Right lobe of liver (tissue), 6 donors: Measurements from ENCODE around the gene KRT76. TPM values are rescaled to one million over a fixed set of nuclear protein-coding genes. Genes with fewer than 3 reads are reported as not detected.

Source experiments
- ATAC-seq, 4 donors: fragments of 200-7000 bp; cut with Tn5 transposase; one replicate each; pipeline ENCODE4 v1.9.1; 2020; ENCODE audit warnings: mild to moderate bottlenecking in 4 of 4, moderate library complexity in 4 of 4
- DNase-seq, 3 donors: peaks; one replicate each; pipeline ENCODE4 v3.0.0-alpha.2; 2020
- H3K27ac ChIP-seq, 3 donors: fragments of 200-600 bp; one replicate each; pipeline ENCODE4 v1.8.0; 2022
- H3K27me3 ChIP-seq, 2 donors: fragments of 200-600 bp; one replicate each; pipeline ENCODE4 v1.8.0; 2022
- H3K36me3 ChIP-seq, 4 donors: fragments of 200-600 bp; sonication (generic) in 1 of 4; one replicate each; pipeline versions ENCODE4 v1.5.1 to v1.8.0; 2017 to 2022; ENCODE audit warnings: control low read depth in 1 of 4
- H3K4me1 ChIP-seq, 4 donors: fragments of 200-600 bp; sonication (generic) in 1 of 4; one replicate each; pipeline versions ENCODE4 v1.5.1 to v1.8.0; 2017 to 2022; ENCODE audit warnings: control low read depth in 1 of 4
- H3K4me3 ChIP-seq, 3 donors: fragments of 200-600 bp; one replicate each; pipeline ENCODE4 v1.8.0; 2022
- H3K9me3 ChIP-seq, 4 donors: fragments of 200-600 bp; sonication (generic) in 1 of 4; one replicate each; pipeline versions ENCODE4 v1.5.1 to v1.8.0; 2017 to 2022; ENCODE audit warnings: control low read depth in 1 of 4
- POLR2A ChIP-seq: fragments of 450-650 bp; IDR thresholded peaks from one replicate; pipeline ENCODE4 v1.6.1; 2017; ENCODE audit warnings: antibody characterized with exemption, mild to moderate bottlenecking
- WGBS: methylation state at CpG from one replicate; pipeline ENCODE4 v1.1.6; 2018; ENCODE audit warnings: low coverage, low lambda C conversion rate; ENCODE audit not compliant: insufficient coverage; ENCODE audit errors: missing lambda C conversion rate; 5-methylcytosine and 5-hydroxymethylcytosine counted together
- intact Hi-C, 2 donors: fragments of 100-400 bp; cut with DNase I; formaldehyde crosslinking; loops; one replicate each; pipeline versions ENCODE4 v1.11.2 to v1.14.1; 2022
- total RNA-seq, 6 experiments: library from RNA; depleted of rRNA in 2 of 6; stranded (reverse); fragments of >200 nt in 2 of 6; fragmentation: NEBNext Ultra II Directional in 3 of 6; extraction: Animal tissue kit (Norgen Biotek cat#: 25700) in 3 of 6; gene quantifications; one replicate each; pipeline versions ENCODE4 v1.1.0 to v1.2.4, GENCODE V29; 2016 to 2023
- TF ChIP-seq, protein P1 (sequence below), 4 donors: fragments of 200-600 bp in 3 of 4; fragments of 450-650 bp in 1 of 4; IDR thresholded peaks; one replicate each; pipeline versions ENCODE4 v1.5.1 to v1.8.0; 2016 to 2022; ENCODE audit warnings: antibody characterized with exemption in 4 of 4, mild to moderate bottlenecking in 2 of 4
- donor health status: DM: no; HTN: yes; CAD: no.
- donor health status: DM: no; HTN: no; CAD: no.
- donor health status: DM: no; HTN: no; CAD: no.
- donor health status: DM: no; HTN: yes; CAD: no.
- donor health status: DM: no; HTN: yes; CAD: no.

Gene KRT76
- total RNA-seq, 6 experiments from 2014 or later = not detected

- H3K27ac ChIP-seq = no peak overlapping the region
- 73% methylated on average over 2 of the region's 6 CpGs for WGBS
- H3K9me3 ChIP-seq = no peaks in the 10 kb centered on the region
- no peaks in the 10 kb centered on the region for H3K27me3 ChIP-seq
- intact Hi-C loops = no loop called here
- H3K36me3 ChIP-seq = no peaks in the 10 kb centered on the region
- H3K4me3 ChIP-seq = no peak overlapping the region
- ATAC-seq (no peak), DNase-seq (no peak)
- TF ChIP-seq, protein P1, sequence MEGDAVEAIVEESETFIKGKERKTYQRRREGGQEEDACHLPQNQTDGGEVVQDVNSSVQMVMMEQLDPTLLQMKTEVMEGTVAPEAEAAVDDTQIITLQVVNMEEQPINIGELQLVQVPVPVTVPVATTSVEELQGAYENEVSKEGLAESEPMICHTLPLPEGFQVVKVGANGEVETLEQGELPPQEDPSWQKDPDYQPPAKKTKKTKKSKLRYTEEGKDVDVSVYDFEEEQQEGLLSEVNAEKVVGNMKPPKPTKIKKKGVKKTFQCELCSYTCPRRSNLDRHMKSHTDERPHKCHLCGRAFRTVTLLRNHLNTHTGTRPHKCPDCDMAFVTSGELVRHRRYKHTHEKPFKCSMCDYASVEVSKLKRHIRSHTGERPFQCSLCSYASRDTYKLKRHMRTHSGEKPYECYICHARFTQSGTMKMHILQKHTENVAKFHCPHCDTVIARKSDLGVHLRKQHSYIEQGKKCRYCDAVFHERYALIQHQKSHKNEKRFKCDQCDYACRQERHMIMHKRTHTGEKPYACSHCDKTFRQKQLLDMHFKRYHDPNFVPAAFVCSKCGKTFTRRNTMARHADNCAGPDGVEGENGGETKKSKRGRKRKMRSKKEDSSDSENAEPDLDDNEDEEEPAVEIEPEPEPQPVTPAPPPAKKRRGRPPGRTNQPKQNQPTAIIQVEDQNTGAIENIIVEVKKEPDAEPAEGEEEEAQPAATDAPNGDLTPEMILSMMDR (IDR thresholded peaks at IDR 0.05) = no peak
- TF ChIP-seq POLR2A = no peak
- no peaks in the 10 kb centered on the region for H3K4me1 ChIP-seq
These were observed 6.1 kb downstream of the KRT76 start for GRCh38 chr12:52771088-52771487.

- Histone ChIP-seq H3K36me3 (no peaks in the 10 kb centered on the region), H3K4me3 (no peak overlapping the region), H3K27me3 (no peaks in the 10 kb centered on the region), H3K9me3 (no peaks in the 10 kb centered on the region), H3K4me1 (no peaks in the 10 kb centered on the region), H3K27ac (no peak overlapping the region)
- intact Hi-C loops = no loop called here
- TF ChIP-seq, protein P1 (IDR thresholded peaks at IDR 0.05) = no peak
- TF ChIP-seq POLR2A = no peak
- ATAC-seq = no peak
- no peak for DNase-seq
These were observed 7.2 kb downstream of the KRT76 start for GRCh38 chr12:52769946-52770345.

DNA sequence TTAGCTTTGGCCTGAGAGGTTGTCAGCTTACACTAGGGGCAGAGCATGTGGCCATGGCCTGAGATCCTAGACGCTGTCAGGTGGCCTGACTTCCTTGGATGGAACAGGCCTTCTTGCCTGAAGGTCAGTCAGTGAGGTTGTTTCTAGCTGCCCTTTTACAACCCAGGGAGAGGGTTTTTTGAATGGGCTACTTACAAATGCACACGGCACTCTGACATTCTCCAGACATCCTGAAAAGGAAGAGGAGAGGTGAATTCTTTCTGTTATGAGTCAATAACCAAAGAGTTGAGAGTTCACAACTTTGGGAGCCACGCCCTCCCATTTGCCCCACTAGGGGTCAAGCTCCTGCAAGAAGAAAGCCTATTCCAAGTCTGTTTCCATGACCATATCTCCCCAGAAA lies 7.8 kb downstream of the KRT76 start:
- ATAC-seq (no peak), DNase-seq (no peak)
- Histone ChIP-seq H3K27me3 (no peaks in the 10 kb centered on the region), H3K36me3 (no peaks in the 10 kb centered on the region), H3K27ac (no peak overlapping the region), H3K9me3 (no peaks in the 10 kb centered on the region), H3K4me1 (no peaks in the 10 kb centered on the region), H3K4me3 (no peak overlapping the region)
- WGBS = 25% methylated on average over 1 of the region's 3 CpGs
- intact Hi-C loops = no loop called here
- TF ChIP-seq, protein P1 (IDR thresholded peaks at IDR 0.05) = no peak
- no peak for TF ChIP-seq POLR2A

GRCh38 chr12:52768479-52769200 lies 8.5 kb downstream of the KRT76 start:
- Histone ChIP-seq H3K4me1 (no peaks in the 10 kb centered on the region), H3K36me3 (no peaks in the 10 kb centered on the region), H3K27me3 (no peaks in the 10 kb centered on the region), H3K4me3 (no peak overlapping the region), H3K27ac (no peak overlapping the region), H3K9me3 (no peaks in the 10 kb centered on the region)
- WGBS = 58% methylated on average over 4 of the region's 10 CpGs
- intact Hi-C loops = no loop called here
- no peak for DNase-seq
- no peak for TF ChIP-seq POLR2A
- TF ChIP-seq, protein P1 (IDR thresholded peaks at IDR 0.05) = no peak
- no peak for ATAC-seq

- WGBS = 63% methylated on average over 3 of the region's 3 CpGs
- intact Hi-C loops = no loop called here
- TF ChIP-seq POLR2A = no peak
- TF ChIP-seq, protein P1 (IDR thresholded peaks at IDR 0.05) = no peak
- no peak overlapping the region for H3K4me3 ChIP-seq
- no peaks in the 10 kb centered on the region for H3K36me3 ChIP-seq
- no peak for DNase-seq
- no peak for ATAC-seq
- no peak overlapping the region for H3K27ac ChIP-seq
- no peaks in the 10 kb centered on the region for H3K9me3 ChIP-seq
- no peaks in the 10 kb centered on the region for H3K4me1 ChIP-seq
- H3K27me3 ChIP-seq = no peaks in the 10 kb centered on the region
These were observed 9.7 kb downstream of the KRT76 start for GRCh38 chr12:52767427-52767826.
